Ascending aorta (tissue), 2 donors: ENCODE results near the gene ATP8A2. TPM values are rescaled to one million over a fixed set of nuclear protein-coding genes. Genes with fewer than 3 reads are reported as not detected.

Experiments used
- DNase-seq, 2 donors: peaks; one replicate each; pipeline ENCODE4 v3.0.0-alpha.2; 2019; ENCODE audit warnings: low spot score in 2 of 2
- H3K27ac ChIP-seq, 2 donors: fragments of 200-600 bp; sonication (generic); one replicate each; pipeline ENCODE4 v1.5.1; 2016 to 2017; ENCODE audit warnings: mild to moderate bottlenecking in 1 of 2
- H3K27me3 ChIP-seq: fragments of 200-600 bp; sonication (generic); one replicate; pipeline ENCODE4 v1.5.1; 2017
- H3K36me3 ChIP-seq, 2 donors: fragments of 200-600 bp; sonication (generic); one replicate each; pipeline ENCODE4 v1.5.1; 2016
- H3K4me1 ChIP-seq, 2 donors: fragments of 200-600 bp; sonication (generic); one replicate each; pipeline ENCODE4 v1.5.1; 2016 to 2017; ENCODE audit warnings: mild to moderate bottlenecking in 1 of 2
- H3K4me3 ChIP-seq, 2 donors: fragments of 200-600 bp; sonication (generic); one replicate each; pipeline ENCODE4 v1.5.1; 2016 to 2017; ENCODE audit warnings: mild to moderate bottlenecking in 1 of 2
- H3K9me3 ChIP-seq, 2 donors: fragments of 200-600 bp; sonication (generic); one replicate each; pipeline ENCODE4 v1.5.1; 2016
- intact Hi-C: fragments of 100-400 bp; cut with DNase I; formaldehyde crosslinking; loops from one replicate; pipeline ENCODE4 v1.15.1; 2023
- total RNA-seq: library from RNA; depleted of rRNA; stranded (reverse); fragments of >200 nt; gene quantifications from one replicate; pipeline ENCODE4 v1.1.0, GENCODE V29; 2016
- TF ChIP-seq, protein P1 (sequence below), 3 experiments: fragments of 200-600 bp in 2 of 3; fragments of 450-650 bp in 1 of 3; sonication (generic) in 2 of 3; IDR thresholded peaks; one replicate each; pipeline ENCODE4 v1.5.1; 2016 to 2019; ENCODE audit warnings: antibody characterized with exemption in 3 of 3, mild to moderate bottlenecking in 1 of 3, moderate library complexity in 1 of 3

ATP8A2 gene
- total RNA-seq, 1 donor from 2014 or later, result under 0.01 TPM

DNA sequence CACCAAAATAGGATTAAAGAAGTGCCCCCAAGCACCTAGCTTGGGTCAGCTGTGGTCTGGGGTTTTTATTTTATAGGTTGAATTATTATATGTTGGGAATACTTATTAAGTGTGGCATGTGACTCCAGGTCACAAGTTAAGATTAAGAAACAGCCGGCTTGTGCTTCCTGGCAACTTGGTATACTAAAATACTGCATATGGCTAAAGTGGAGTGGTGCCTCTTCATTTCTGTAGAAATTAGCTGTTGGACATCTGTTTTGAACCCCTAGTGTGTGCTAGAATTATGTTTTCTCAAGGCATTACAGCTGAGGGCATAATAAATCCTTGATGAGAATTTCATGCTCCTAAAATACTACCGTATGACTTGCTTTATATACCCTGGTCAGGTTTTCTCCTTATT, 393.5 kb downstream of the ATP8A2 start:
- no peaks in the 10 kb centered on the region for H3K4me1 ChIP-seq
- no peak for DNase-seq
- H3K27me3 ChIP-seq, result no peaks in the 10 kb centered on the region
- H3K27ac ChIP-seq, result no peak overlapping the region
- no peaks in the 10 kb centered on the region for H3K36me3 ChIP-seq
- intact Hi-C loops, result no loop called here
- H3K9me3 ChIP-seq, result no peaks in the 10 kb centered on the region
- H3K4me3 ChIP-seq, result no peak overlapping the region
- TF ChIP-seq, protein P1, sequence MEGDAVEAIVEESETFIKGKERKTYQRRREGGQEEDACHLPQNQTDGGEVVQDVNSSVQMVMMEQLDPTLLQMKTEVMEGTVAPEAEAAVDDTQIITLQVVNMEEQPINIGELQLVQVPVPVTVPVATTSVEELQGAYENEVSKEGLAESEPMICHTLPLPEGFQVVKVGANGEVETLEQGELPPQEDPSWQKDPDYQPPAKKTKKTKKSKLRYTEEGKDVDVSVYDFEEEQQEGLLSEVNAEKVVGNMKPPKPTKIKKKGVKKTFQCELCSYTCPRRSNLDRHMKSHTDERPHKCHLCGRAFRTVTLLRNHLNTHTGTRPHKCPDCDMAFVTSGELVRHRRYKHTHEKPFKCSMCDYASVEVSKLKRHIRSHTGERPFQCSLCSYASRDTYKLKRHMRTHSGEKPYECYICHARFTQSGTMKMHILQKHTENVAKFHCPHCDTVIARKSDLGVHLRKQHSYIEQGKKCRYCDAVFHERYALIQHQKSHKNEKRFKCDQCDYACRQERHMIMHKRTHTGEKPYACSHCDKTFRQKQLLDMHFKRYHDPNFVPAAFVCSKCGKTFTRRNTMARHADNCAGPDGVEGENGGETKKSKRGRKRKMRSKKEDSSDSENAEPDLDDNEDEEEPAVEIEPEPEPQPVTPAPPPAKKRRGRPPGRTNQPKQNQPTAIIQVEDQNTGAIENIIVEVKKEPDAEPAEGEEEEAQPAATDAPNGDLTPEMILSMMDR (IDR thresholded peaks at IDR 0.05), result no peak

DNA sequence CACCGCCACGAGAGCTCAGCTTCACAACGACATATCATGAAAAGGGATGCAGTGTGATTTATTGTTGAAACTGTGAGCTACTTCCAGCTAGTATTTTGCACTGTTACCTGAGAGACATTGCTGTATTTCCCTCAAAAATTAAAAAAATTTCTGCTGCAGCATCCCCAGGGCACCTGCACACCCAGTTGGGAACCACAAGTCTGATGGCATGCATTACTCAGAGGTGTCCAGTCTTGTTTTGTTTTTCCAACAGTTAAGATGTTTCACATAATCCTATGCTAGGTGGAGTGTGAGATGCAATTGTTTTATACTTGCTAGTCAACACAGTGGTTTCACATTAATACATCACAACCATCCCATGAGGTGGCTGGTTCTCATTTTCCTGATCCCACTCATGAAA, 394.8 kb downstream of the ATP8A2 start:
- Histone ChIP-seq H3K36me3 (no peaks in the 10 kb centered on the region), H3K9me3 (no peaks in the 10 kb centered on the region), H3K4me3 (no peak overlapping the region), H3K27ac (no peak overlapping the region), H3K4me1 (no peaks in the 10 kb centered on the region), H3K27me3 (no peaks in the 10 kb centered on the region)
- DNase-seq, result no peak
- intact Hi-C loops, result no loop called here
- TF ChIP-seq, protein P1 (IDR thresholded peaks at IDR 0.05), result no peak

DNA sequence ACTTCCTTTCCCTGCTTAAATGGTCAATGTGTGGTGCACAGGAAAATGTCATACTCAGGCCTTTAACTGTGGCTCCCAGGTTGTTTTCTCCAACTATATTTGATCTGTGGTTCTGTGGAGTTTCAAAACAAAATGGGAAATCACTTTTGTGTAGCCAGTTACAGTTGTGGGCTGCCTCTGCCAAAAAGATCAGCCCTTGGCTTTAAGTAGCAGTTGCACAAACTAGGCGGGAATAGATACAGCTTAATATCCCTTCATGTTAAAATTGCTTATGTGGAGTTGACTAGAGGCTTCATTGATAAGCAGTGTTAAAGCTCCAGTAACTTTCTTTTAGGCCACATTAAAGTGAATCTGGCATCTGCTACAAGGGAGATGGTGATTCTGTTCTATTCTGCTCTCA, 395.2 kb downstream of the ATP8A2 start:
- TF ChIP-seq, protein P1 (IDR thresholded peaks at IDR 0.05), result no peak
- intact Hi-C loops, result no loop called here

DNA sequence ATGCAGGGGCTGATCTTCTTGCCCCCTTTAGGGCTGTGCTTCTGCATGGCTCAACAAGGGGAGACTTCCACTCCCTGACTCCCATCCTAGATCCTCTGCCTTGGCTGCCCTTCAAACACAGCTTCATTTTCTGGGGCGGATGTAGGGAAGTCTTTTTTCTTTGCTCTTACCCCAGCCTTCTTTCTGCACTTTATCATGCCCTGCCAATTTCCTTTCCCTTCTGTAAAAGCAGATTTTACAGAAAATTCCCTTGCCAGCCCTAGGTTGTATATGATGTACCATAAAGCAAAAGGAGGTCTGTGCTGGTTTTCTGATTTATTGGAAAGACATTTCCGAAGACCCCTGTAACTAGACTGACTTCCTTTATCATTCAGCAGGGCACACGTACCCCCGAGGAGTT, 396.6 kb downstream of the ATP8A2 start:
- intact Hi-C loops, result no loop called here
- TF ChIP-seq, protein P1 (IDR thresholded peaks at IDR 0.05), result no peak
- DNase-seq, result no peak
- Histone ChIP-seq H3K9me3 (no peaks in the 10 kb centered on the region), H3K4me3 (no peak overlapping the region), H3K27ac (no peak overlapping the region), H3K27me3 (no peaks in the 10 kb centered on the region), H3K36me3 (no peaks in the 10 kb centered on the region), H3K4me1 (no peaks in the 10 kb centered on the region)

More for the DNA sequence above, 395.2 kb downstream of the ATP8A2 start:
- H3K27me3 ChIP-seq, result no peaks in the 10 kb centered on the region
- H3K36me3 ChIP-seq, result no peaks in the 10 kb centered on the region
- no peak overlapping the region for H3K4me3 ChIP-seq
- H3K27ac ChIP-seq, result no peak overlapping the region
- no peaks in the 10 kb centered on the region for H3K4me1 ChIP-seq
- DNase-seq, result no peak
- H3K9me3 ChIP-seq, result no peaks in the 10 kb centered on the region

DNA sequence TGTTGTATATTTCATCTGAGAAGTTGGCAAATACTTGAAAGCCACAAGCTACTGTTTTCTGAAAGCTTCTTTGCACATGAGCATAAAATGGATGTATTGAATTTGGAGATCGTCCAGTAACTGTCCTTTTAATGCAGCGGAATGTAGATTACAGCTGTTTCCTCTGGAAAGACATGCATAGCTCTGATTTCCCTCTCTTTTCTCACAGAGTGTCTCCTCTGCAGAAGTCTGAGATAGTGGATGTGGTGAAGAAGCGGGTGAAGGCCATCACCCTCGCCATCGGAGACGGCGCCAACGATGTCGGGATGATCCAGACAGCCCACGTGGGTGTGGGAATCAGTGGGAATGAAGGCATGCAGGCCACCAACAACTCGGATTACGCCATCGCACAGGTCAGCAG, 397.1 kb downstream of the ATP8A2 start:
- no peak overlapping the region for H3K4me3 ChIP-seq
- H3K9me3 ChIP-seq, result no peaks in the 10 kb centered on the region
- H3K27ac ChIP-seq, result no peak overlapping the region
- no peaks in the 10 kb centered on the region for H3K4me1 ChIP-seq
- no peaks in the 10 kb centered on the region for H3K27me3 ChIP-seq
- intact Hi-C loops, result no loop called here
- DNase-seq, result no peak
- TF ChIP-seq, protein P1 (IDR thresholded peaks at IDR 0.05), result no peak
- no peaks in the 10 kb centered on the region for H3K36me3 ChIP-seq

DNA sequence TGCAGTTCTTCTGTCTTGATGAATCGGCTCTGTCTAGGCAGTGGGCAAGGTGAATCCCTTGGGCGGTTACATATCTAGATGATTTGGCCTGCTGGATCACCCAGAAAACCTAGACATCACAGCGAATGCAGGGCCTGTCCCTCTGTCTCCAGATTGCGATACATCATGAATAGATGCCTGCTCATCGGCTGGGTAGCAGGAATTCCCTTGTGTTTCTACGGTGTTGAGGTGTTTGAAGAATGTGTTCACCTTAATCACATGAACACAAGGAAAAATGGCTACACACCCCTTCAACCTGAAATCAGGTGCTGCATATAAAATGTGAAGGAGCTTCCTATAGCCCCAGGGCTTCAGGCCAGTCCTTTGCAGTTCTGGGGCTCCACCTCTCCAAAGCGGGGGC, 398.8 kb downstream of the ATP8A2 start:
- no peak for DNase-seq
- intact Hi-C loops, result no loop called here
- Histone ChIP-seq H3K27ac (no peak overlapping the region), H3K4me3 (no peak overlapping the region), H3K36me3 (no peaks in the 10 kb centered on the region), H3K4me1 (no peaks in the 10 kb centered on the region), H3K27me3 (no peaks in the 10 kb centered on the region), H3K9me3 (no peaks in the 10 kb centered on the region)
- TF ChIP-seq, protein P1 (IDR thresholded peaks at IDR 0.05), result no peak
